GM21515 (cell line): ENCODE results near the gene LYRM9.
"Not testable (repeated sequence)": the region's sequence is repeated elsewhere in the genome, so short reads cannot be mapped to it uniquely, and the experiment has no call there.

Experiments
- ATAC-seq: cut with Tn5 transposase; IDR thresholded peaks from one replicate; pipeline ENCODE4 v1.9.1; 2021; ENCODE audit not compliant: unreplicated experiment

LYRM9 gene

GRCh38 chr17:27906623-27907022, 13.5 kb upstream of the LYRM9 start:
- ATAC-seq: no peak

DNA sequence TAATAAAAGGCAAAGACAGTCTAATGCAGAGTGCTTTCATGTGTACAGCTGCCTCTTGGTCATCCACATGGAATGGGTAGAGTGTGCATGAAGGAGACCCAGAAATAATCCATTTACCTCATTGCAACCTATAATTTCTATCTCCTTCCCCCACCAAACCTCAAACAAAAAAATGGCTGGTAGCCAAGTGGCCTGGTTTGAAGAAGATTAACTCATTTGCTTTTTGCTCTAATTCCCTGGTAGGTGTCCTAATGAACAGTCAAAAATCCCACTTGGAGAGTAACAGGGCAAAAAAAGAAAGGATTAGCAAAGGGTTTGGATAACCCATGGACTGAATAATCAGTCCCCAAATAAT, 13.0 kb upstream of the LYRM9 start:
- ATAC-seq: no peak

- no peak for ATAC-seq
Measured at GRCh38 chr17:27905447-27906225, 12.5 kb upstream of the LYRM9 start.

- ATAC-seq: no peak
Measured at GRCh38 chr17:27904534-27905446, 11.6 kb upstream of the LYRM9 start.

DNA sequence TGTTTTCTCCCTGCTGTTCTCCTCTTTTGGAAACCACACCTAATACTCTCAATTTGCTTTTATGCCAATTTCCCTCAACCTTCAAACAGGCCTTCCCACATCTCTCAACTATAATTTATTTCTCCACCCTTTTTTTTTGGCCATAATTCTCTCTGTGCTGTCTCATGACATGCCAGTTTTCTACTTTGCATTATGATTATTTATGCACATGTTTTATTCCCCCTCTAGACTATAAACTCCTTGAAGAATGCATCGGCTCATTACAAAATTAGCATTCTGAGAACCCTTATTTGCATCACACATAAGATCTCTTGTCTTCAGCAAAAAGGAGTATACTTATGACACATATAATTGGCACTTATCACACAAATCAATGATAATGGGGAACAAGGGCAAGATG, 10.9 kb upstream of the LYRM9 start:
- no peak for ATAC-seq

DNA sequence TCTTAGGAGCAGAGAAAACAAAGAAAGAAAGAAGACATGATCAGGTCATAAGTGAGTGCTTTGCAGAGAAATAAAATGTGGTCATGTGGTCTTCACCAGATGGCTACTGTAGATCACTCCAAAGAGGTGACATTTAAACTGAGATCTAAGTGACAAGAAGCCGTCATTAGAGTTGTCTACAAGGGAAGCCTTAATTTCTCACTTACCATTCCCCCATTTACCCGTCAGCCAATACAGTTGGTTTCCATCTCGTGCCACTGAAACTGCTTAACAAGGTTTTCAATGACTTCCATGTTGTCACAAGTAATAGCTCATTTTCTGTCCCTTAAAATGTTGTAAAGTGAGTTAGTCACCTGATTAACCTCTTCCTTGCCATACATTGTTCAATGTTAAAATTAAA, 6.4 kb upstream of the LYRM9 start:
- ATAC-seq: no peak

DNA sequence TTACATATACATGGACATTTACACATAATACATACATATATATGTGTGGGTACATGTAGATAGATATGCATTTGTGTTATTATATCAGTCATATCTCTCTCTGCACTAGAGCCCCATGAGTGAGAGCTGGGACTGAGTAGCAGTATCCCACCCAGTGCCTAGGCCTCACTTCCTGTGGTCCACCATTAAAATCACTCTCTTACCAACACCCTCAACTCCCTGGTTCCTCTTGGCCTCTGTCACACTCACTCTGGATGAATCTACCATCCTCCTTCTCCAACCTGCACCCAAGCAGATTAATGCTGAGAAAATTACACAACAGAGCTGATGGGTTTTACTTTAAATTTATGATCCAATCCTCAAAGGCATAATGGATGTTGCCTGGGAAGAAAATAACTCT, 4.9 kb upstream of the LYRM9 start:
- ATAC-seq: no peak

GRCh38 chr17:27896701-27897100, 3.5 kb upstream of the LYRM9 start:
- ATAC-seq: no peak

DNA sequence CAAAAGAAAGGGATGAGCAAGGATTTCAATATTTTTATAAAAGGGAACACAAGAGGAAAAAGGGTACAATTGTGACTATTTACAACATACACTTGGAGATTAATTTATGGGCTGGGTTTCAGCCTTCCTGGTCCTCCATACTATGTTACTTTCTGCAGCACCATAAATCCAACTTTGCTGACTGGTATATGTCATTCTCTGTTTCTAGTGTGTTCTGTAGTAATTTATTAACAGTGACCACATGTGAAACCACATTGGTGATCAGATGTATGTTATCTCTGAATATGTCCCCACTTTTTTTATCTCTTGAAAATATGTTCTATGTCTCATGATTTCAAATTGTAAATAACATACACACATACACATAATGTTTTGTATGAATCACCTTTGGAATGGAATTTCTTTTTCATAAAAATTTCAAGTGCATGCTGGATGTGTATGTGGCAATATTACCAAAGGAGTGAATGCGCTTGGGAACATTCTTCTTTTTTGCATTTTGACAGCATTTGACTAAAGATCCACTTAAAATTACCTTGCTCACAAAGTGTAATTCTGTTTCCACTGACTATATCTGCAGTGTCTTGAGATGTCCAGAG, 2.9 kb upstream of the LYRM9 start:
- no peak for ATAC-seq

DNA sequence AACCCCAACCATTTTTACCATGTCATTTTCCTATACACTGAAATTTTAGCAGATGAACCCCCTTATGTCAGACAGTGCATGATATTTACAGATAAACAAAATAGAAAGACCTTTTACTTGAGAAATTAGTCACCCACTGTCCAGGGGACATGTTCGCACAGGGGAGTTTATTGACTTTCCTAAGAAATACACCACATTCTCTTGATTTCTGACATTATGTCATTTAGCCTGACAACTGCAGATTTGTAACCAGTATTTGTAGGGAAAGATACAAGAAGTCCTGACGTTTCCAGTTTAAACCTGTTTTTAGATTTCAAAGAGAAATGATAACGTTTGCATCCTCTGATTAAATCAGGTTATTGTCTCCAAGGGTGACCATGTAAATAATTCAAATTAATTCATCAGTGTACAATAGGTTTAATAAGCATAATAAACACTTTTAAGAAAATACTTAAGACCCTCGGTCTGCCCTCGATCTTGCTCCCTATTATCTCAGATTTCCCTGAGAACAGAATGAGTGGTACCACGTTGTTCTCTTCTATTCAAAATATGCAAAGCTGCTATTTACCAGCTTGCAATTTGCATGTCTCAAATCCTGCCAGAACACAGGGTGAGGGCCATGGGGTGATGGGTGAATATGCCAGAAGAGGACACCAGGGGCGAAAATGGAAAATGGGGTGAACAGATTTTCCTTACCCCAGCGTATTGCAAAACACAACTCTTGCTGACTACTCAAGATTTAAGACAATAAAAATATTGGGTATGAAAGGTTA, 2.1 kb upstream of the LYRM9 start:
- no peak for ATAC-seq

- no peak for ATAC-seq
Measured at GRCh38 chr17:27893841-27894503, 807 bp upstream of the LYRM9 start.

GRCh38 chr17:27892542-27892865, 661 bp downstream of the LYRM9 start:
- no peak for ATAC-seq

GRCh38 chr17:27891841-27892240, 1.3 kb downstream of the LYRM9 start:
- no peak for ATAC-seq

DNA sequence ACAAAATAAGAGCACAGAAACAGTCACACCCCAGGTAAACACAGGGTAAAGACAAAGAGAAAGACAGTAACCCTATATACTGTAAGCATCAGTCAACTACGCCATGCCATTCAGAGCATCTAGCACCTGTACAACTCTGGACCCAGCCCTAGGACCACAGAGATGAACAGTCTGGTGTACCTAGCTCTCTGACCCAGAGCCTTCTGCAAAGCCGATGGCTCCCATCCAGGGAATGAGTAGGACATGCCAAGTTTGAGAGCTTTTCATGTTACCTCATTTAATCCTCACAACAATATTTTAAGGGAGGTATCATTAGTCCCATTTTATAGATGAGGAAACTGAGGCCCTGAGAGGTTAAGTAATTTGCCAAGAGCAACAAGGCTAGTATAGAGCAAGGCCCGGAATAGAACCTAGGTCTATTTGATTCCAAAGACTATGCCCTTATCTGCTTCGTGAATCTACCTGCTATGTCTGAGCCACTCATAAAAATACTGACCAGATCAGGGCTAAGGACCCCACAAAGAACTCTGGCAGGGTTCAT, 3.4 kb downstream of the LYRM9 start:
- ATAC-seq: no peak

- ATAC-seq: no peak
Measured at GRCh38 chr17:27888945-27889344, 4.2 kb downstream of the LYRM9 start.

DNA sequence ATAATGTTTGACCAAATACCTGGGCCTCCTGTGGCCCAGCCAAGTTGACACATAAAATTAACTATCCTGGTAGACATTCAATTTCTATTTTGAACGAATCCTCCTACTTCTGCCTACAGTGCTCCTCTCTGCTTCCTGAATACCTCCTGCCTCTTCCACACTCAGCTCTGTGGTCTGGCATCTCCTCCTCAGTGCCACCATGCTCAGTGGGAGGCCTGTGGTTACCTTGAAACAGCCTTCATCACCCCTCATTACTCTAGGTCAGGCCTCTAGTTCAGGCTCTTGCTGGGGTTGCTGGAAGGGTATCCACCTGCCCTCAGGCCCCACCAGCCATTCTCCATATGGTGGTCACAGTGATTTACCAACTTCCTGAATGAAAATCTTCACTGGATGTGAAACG, 5.1 kb downstream of the LYRM9 start:
- no peak for ATAC-seq

GRCh38 chr17:27886348-27886906, 6.7 kb downstream of the LYRM9 start:
- not testable (repeated sequence) for ATAC-seq

DNA sequence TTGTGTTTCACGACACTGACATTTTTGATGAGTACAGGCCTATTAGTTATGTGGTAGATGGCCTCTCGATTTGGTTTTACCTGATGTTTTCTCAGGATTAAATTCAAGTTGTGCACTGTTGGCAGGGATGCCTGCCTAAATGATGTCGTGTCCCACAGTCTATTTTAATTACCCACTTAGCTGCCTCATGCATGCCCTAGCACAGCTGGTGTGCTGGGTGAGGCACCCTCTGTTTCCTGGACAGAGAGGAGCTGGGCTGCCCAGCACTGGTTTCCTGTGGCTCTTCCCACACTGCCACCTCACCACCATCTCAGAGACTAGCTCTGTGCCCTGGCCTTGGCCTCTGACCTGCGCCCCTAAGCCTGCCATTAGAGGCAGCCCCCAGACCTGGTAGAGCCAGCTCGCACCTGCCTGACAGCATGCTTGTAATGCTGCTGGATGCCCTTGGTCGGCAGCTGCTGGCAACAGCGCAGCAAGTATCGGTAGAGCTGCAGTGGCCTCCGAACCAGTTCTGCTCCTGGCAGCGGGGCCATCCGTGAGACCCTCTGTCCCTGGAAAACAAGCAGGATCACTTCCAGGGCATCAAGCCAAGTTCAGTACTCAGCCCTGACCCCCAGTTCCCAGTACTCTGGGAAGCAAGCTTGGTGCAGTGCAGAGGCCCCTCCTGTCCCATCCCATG, 10.9 kb downstream of the LYRM9 start:
- ATAC-seq: no peak

- no peak for ATAC-seq
Measured at GRCh38 chr17:27879987-27880608, 13.1 kb downstream of the LYRM9 start.
